ENCODE data around the gene NDUFAF7.

Gene NDUFAF7, protein sequence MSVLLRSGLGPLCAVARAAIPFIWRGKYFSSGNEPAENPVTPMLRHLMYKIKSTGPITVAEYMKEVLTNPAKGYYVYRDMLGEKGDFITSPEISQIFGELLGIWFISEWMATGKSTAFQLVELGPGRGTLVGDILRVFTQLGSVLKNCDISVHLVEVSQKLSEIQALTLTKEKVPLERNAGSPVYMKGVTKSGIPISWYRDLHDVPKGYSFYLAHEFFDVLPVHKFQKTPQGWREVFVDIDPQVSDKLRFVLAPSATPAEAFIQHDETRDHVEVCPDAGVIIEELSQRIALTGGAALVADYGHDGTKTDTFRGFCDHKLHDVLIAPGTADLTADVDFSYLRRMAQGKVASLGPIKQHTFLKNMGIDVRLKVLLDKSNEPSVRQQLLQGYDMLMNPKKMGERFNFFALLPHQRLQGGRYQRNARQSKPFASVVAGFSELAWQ

GRCh38 chr2:37231241-37232130 lies at the start of gene NDUFAF7, which contains the start of gene CEBPZ:
TSS of gene NDUFAF7 (plus strand) at chr2:37231658. CDS start at chr2:37231706, 48 bp downstream.
TSS of gene CEBPZ (minus strand) at chr2:37231596. CDS start at chr2:37231567, 29 bp downstream.
- no peaks in the 10 kb centered on the region for H3K27me3 ChIP-seq (ENCODE audit: insufficient read depth, low read length, poor library complexity)
- TF ChIP-seq, protein P1, sequence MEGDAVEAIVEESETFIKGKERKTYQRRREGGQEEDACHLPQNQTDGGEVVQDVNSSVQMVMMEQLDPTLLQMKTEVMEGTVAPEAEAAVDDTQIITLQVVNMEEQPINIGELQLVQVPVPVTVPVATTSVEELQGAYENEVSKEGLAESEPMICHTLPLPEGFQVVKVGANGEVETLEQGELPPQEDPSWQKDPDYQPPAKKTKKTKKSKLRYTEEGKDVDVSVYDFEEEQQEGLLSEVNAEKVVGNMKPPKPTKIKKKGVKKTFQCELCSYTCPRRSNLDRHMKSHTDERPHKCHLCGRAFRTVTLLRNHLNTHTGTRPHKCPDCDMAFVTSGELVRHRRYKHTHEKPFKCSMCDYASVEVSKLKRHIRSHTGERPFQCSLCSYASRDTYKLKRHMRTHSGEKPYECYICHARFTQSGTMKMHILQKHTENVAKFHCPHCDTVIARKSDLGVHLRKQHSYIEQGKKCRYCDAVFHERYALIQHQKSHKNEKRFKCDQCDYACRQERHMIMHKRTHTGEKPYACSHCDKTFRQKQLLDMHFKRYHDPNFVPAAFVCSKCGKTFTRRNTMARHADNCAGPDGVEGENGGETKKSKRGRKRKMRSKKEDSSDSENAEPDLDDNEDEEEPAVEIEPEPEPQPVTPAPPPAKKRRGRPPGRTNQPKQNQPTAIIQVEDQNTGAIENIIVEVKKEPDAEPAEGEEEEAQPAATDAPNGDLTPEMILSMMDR (IDR thresholded peaks at IDR 0.05; ENCODE audit: borderline replicate concordance, extremely low read depth, low read length, poor library complexity, severe bottlenecking) = peak; percentile 9
- TF ChIP-seq EZH2 (IDR thresholded peaks at IDR 0.05; ENCODE audit: borderline replicate concordance, low read depth, low read length, severe bottlenecking) = no peak
- peak; percentile 88 for DNase-seq
- peaks cover 33% of the 10 kb centered on the region for H3K36me3 ChIP-seq (ENCODE audit: insufficient read depth, low read length)
- H3K9me3 ChIP-seq (ENCODE audit: insufficient read depth, low read length, severe bottlenecking) = no peaks in the 10 kb centered on the region
- peaks cover 90% of the 10 kb centered on the region for H3K79me2 ChIP-seq (ENCODE audit: insufficient read depth, low read length)
- H4K20me1 ChIP-seq (ENCODE audit: insufficient read depth, low read length) = peaks cover 13% of the 10 kb centered on the region; the same call in 1 of the 2 replicates
- H3K4me2 ChIP-seq (ENCODE audit: insufficient read depth, low read length) = peak within 1 kb of the TSS; percentile 96
- H3K4me1 ChIP-seq (ENCODE audit: insufficient read depth, low read length) = peaks cover 53% of the 10 kb centered on the region
- peak; percentile 96 for ATAC-seq (ENCODE audit: insufficient read depth, low read depth)
- H2AFZ ChIP-seq (ENCODE audit: low read depth, low read length) = peak within 1 kb of the TSS; percentile 98
- H3K4me3 ChIP-seq (ENCODE audit: low read depth in 1 of 2, low read length in 2 of 2) = peak within 1 kb of the TSS; percentile 77 to 93
- peak within 1 kb of the TSS; percentile 83 for H3K27ac ChIP-seq (ENCODE audit: low read length)
- H3K9ac ChIP-seq (ENCODE audit: low read depth, low read length) = peak within 1 kb of the TSS; percentile 88

DNA sequence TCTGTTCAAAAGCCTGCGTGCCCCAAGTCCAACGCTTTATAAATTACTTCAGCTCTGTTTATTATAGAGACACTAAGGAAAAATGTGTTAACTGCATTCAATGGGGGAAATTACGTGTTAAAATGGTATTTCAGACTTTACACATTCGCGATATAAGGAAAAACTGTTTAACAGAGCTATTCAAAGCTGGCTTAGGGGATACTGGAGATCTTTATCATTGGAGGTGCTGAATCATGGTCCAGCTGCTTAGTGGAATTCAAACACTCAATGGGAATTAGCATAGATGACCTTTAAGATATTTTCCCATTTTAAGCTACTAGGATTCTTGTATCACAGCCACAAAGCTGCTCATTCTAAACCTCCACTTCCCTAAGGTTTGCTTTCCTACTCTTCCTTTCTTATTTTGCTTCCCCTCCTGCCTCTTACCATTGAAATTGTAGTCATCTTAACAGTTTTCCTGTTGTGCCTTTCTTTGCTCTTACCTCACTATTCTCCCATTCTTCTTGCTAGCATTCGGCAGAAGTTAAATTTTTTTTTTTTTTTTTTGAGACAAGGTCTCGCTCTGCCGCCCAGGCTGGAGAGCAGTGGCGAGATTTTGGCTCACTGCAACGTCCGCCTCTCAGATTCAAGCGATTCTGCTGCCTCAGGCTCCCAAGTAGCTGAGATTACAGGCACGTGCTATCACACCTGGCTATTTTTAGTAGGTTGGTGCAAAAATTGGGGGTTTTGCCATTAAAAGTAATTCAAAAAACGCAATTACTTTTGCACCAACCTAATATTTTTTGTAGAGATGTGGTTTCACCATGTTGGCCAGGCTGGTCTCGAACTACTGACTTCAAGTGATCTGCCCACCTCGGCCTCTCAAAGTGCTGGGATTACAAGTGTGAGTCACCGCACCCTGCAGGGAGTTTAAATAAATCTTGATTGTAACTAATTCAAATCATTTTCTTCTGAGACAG lies 49.5 kb upstream of the NDUFAF7 start:
- no peaks in the 10 kb centered on the region for H3K4me1 ChIP-seq (ENCODE audit: insufficient read depth, low read length)
- no peaks in the 10 kb centered on the region for H3K36me3 ChIP-seq (ENCODE audit: insufficient read depth, low read length)
- TF ChIP-seq, protein P1 (IDR thresholded peaks at IDR 0.05; ENCODE audit: borderline replicate concordance, extremely low read depth, low read length, poor library complexity, severe bottlenecking) = no peak
- TF ChIP-seq EZH2 (IDR thresholded peaks at IDR 0.05; ENCODE audit: borderline replicate concordance, low read depth, low read length, severe bottlenecking) = no peak
- H3K4me3 ChIP-seq (ENCODE audit: low read depth in 1 of 2, low read length in 2 of 2) = no peak overlapping the region
- no peak overlapping the region for H3K4me2 ChIP-seq (ENCODE audit: insufficient read depth, low read length)
- H3K27me3 ChIP-seq (ENCODE audit: insufficient read depth, low read length, poor library complexity) = peaks cover 8% of the 10 kb centered on the region
- H3K27ac ChIP-seq (ENCODE audit: low read length) = no peak overlapping the region
- no peaks in the 10 kb centered on the region for H4K20me1 ChIP-seq (ENCODE audit: insufficient read depth, low read length)
- ATAC-seq (ENCODE audit: insufficient read depth, low read depth) (no peak), DNase-seq (no peak)
- no peaks in the 10 kb centered on the region for H3K79me2 ChIP-seq (ENCODE audit: insufficient read depth, low read length)
- H3K9ac ChIP-seq (ENCODE audit: low read depth, low read length) = no peak overlapping the region
- H3K9me3 ChIP-seq (ENCODE audit: insufficient read depth, low read length, severe bottlenecking) = no peaks in the 10 kb centered on the region
- no peak overlapping the region for H2AFZ ChIP-seq (ENCODE audit: low read depth, low read length)

DNA sequence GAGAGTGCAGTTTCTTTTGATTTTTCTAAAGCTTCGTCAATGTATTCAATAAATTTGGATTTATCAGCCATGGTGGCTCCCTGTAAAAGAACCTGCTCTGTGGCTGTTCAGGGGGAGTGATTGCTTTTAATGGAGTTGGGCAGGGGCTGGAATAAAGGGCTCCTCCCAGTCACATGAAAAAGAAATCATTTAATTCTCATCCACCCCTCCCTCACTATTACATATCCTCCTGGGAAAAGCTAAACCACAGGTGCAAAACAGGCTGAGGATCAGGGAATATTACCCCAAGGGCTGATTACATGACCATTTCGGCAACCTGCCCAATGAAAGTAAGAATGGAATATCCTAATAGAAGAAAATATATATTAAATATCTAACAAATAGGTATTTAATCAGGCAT lies 42.9 kb upstream of the NDUFAF7 start, which contains the start of gene SULT6B1:
Gene SULT6B1 (minus strand): TSS at position 101 of the 400 bp plus-strand sequence. CDS start 30 bp downstream, at position 71.
- TF ChIP-seq EZH2 (IDR thresholded peaks at IDR 0.05; ENCODE audit: borderline replicate concordance, low read depth, low read length, severe bottlenecking) = no peak
- TF ChIP-seq, protein P1 (IDR thresholded peaks at IDR 0.05; ENCODE audit: borderline replicate concordance, extremely low read depth, low read length, poor library complexity, severe bottlenecking) = no peak
- no peak for ATAC-seq (ENCODE audit: insufficient read depth, low read depth)
- Histone ChIP-seq H3K9me3 (ENCODE audit: insufficient read depth, low read length, severe bottlenecking) (no peaks in the 10 kb centered on the region), H3K79me2 (ENCODE audit: insufficient read depth, low read length) (no peaks in the 10 kb centered on the region), H3K4me1 (ENCODE audit: insufficient read depth, low read length) (no peaks in the 10 kb centered on the region), H4K20me1 (ENCODE audit: insufficient read depth, low read length) (no peaks in the 10 kb centered on the region), H3K9ac (ENCODE audit: low read depth, low read length) (no peak within 1 kb of the TSS), H3K4me3 (ENCODE audit: low read depth in 1 of 2, low read length in 2 of 2) (no peak within 1 kb of the TSS), H3K27ac (ENCODE audit: low read length) (no peak within 1 kb of the TSS), H3K36me3 (ENCODE audit: insufficient read depth, low read length) (no peaks in the 10 kb centered on the region), H3K4me2 (ENCODE audit: insufficient read depth, low read length) (no peak within 1 kb of the TSS), H2AFZ (ENCODE audit: low read depth, low read length) (no peak within 1 kb of the TSS), H3K27me3 (ENCODE audit: insufficient read depth, low read length, poor library complexity) (peaks cover 12% of the 10 kb centered on the region)
- DNase-seq = no peak
